Measurements from ENCODE around the gene DNAJC16. TPM values are rescaled to one million over a fixed set of nuclear protein-coding genes. Genes with fewer than 3 reads are reported as not detected.
"Not testable (repeated sequence)": the region's sequence is repeated elsewhere in the genome, so short reads cannot be mapped to it uniquely, and the experiment has no call there.

Gene DNAJC16
- total and polyA plus RNA-seq, 2 of the 13 experiments (the other 11 are each of a cell fraction or from before 2014, with no cell fraction given), result 11.4 to 15.4 TPM

DNA sequence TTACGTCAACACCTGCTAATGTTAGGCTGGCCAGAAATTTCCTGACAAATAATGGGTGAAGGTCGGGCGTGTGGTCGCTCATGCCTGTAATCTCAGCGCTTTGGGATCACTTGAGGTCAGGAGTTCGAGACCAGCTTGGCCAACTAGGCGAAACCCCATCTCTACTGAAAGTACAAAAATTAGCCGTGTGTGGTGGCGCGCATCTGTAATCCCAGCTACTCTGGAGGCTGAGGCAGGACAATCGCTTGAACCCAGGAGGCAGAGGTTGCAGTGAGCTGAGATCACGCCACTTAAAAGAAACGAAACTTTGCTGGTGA, 77.3 kb downstream of the DNAJC16 start (continued):
- 0 out of 2 replicates have a peak, but pooled peaks have one; percentile 8 for TF ChIP-seq RERE (CRISPR knock-in tag; IDR thresholded peaks at IDR 0.05; ENCODE audit: low read depth)
- TF ChIP-seq, protein P1, sequence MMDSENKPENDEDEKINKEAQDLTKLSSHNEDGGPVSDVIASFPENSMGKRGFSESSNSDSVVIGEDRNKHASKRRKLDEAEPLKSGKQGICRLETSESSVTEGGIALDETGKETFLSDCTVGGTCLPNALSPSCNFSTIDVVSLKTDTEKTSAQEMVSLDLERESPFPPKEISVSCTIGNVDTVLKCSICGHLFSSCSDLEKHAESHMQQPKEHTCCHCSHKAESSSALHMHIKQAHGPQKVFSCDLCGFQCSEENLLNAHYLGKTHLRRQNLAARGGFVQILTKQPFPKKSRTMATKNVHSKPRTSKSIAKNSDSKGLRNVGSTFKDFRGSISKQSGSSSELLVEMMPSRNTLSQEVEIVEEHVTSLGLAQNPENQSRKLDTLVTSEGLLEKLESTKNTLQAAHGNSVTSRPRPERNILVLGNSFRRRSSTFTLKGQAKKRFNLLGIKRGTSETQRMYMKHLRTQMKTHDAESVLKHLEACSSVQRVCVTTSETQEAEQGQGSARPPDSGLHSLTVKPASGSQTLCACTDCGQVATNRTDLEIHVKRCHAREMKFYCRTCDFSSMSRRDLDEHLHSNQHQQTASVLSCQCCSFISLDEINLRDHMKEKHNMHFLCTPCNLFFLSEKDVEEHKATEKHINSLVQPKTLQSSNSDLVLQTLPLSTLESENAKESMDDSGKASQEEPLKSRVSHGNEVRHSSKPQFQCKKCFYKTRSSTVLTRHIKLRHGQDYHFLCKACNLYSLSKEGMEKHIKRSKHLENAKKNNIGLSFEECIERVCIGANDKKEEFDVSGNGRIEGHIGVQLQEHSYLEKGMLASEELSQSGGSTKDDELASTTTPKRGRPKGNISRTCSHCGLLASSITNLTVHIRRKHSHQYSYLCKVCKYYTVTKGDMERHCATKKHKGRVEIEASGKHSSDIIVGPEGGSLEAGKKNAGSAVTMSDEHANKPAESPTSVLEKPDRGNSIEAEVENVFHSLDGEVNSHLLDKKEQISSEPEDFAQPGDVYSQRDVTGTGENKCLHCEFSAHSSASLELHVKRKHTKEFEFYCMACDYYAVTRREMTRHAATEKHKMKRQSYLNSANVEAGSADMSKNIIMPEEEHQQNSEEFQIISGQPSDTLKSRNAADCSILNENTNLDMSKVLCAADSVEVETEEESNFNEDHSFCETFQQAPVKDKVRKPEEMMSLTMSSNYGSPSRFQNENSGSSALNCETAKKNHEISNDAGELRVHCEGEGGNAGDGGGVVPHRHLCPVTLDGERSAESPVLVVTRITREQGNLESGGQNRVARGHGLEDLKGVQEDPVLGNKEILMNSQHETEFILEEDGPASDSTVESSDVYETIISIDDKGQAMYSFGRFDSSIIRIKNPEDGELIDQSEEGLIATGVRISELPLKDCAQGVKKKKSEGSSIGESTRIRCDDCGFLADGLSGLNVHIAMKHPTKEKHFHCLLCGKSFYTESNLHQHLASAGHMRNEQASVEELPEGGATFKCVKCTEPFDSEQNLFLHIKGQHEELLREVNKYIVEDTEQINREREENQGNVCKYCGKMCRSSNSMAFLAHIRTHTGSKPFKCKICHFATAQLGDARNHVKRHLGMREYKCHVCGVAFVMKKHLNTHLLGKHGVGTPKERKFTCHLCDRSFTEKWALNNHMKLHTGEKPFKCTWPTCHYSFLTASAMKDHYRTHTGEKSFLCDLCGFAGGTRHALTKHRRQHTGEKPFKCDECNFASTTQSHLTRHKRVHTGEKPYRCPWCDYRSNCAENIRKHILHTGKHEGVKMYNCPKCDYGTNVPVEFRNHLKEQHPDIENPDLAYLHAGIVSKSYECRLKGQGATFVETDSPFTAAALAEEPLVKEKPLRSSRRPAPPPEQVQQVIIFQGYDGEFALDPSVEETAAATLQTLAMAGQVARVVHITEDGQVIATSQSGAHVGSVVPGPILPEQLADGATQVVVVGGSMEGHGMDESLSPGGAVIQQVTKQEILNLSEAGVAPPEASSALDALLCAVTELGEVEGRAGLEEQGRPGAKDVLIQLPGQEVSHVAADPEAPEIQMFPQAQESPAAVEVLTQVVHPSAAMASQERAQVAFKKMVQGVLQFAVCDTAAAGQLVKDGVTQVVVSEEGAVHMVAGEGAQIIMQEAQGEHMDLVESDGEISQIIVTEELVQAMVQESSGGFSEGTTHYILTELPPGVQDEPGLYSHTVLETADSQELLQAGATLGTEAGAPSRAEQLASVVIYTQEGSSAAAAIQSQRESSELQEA (CRISPR knock-in tag; IDR thresholded peaks at IDR 0.05; ENCODE audit: not compliant biosample characterization), result peak; percentile 8
- TF ChIP-seq, protein P2, sequence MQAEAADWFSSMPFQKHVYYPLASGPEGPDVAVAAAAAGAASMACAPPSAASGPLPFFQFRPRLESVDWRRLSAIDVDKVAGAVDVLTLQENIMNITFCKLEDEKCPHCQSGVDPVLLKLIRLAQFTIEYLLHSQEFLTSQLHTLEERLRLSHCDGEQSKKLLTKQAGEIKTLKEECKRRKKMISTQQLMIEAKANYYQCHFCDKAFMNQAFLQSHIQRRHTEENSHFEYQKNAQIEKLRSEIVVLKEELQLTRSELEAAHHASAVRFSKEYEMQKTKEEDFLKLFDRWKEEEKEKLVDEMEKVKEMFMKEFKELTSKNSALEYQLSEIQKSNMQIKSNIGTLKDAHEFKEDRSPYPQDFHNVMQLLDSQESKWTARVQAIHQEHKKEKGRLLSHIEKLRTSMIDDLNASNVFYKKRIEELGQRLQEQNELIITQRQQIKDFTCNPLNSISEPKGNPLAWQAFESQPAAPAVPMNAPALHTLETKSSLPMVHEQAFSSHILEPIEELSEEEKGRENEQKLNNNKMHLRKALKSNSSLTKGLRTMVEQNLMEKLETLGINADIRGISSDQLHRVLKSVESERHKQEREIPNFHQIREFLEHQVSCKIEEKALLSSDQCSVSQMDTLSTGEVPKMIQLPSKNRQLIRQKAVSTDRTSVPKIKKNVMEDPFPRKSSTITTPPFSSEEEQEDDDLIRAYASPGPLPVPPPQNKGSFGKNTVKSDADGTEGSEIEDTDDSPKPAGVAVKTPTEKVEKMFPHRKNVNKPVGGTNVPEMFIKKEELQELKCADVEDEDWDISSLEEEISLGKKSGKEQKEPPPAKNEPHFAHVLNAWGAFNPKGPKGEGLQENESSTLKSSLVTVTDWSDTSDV (CRISPR knock-in tag; IDR thresholded peaks at IDR 0.05), result 0 out of 2 replicates have a peak, but pooled peaks have one; percentile 5
- TF ChIP-seq EP300 (IDR thresholded peaks at IDR 0.05; ENCODE audit: low read depth in 2 of 2, low read length in 2 of 2), result not testable (repeated sequence)
- TF ChIP-seq EP300 (CRISPR knock-in tag; IDR thresholded peaks at IDR 0.05; ENCODE audit: borderline replicate concordance), result 0 out of 2 replicates have a peak, but pooled peaks have one; percentile 3
- TF ChIP-seq, protein P3, sequence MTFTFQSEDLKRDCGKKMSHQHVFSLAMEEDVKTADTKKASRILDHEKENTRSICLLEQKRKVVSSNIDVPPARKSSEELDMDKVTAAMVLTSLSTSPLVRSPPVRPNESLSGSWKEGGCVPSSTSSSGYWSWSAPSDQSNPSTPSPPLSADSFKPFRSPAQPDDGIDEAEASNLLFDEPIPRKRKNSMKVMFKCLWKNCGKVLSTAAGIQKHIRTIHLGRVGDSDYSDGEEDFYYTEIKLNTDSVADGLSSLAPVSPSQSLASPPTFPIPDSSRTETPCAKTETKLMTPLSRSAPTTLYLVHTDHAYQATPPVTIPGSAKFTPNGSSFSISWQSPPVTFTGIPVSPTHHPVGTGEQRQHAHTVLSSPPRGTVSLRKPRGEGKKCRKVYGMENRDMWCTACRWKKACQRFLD (CRISPR knock-in tag; IDR thresholded peaks at IDR 0.05; ENCODE audit: borderline replicate concordance), result 0 out of 2 replicates have a peak, but pooled peaks have one; percentile 14
- peak; percentile 49; the same call in 1 of the 2 replicates for TF ChIP-seq ZMYM2 (CRISPR knock-in tag; IDR thresholded peaks at IDR 0.05)
- peak; percentile 90; the same call in 1 of the 2 replicates for TF ChIP-seq FOXO4 (CRISPR knock-in tag; conservative IDR thresholded peaks at IDR 0.05)

Measured in HepG2 (cell line).